HL-60 (cell line): ENCODE measurements around the gene OR6K3.

ENCODE experiments used
- DNase-seq, 2 experiments: peaks; one replicate each; pipeline ENCODE4 v3.0.0-alpha.2; 2010 to 2020; ENCODE audit warnings: low read depth in 1 of 2, low spot score in 1 of 2
- H3K27ac ChIP-seq: fragments of 250-450 bp; sonication (Bioruptor Pico); replicated peaks from 2 replicates; pipeline ENCODE4 v1.5.1; 2020; ENCODE audit warnings: mild to moderate bottlenecking, moderate library complexity
- H3K27me3 ChIP-seq: fragments of 250-450 bp; sonication (Bioruptor Pico); 2 replicates; pipeline ENCODE4 v1.5.1; 2021; ENCODE audit warnings: mild to moderate bottlenecking, moderate library complexity; ENCODE audit not compliant: insufficient read depth, poor library complexity, severe bottlenecking
- H3K4me3 ChIP-seq: replicated peaks from 2 replicates; pipeline ENCODE4 v1.5.1; 2011; ENCODE audit warnings: mild to moderate bottlenecking, control low read depth, low read length; ENCODE audit not compliant: insufficient read depth
- GABPA ChIP-seq: IDR thresholded peaks from 2 replicates; pipeline ENCODE4 v1.6.1; 2012; ENCODE audit warnings: low read depth
- POLR2AphosphoS5 ChIP-seq: IDR thresholded peaks from 2 replicates; pipeline ENCODE4 v1.6.1; 2012; ENCODE audit warnings: low read depth
- REST ChIP-seq: IDR thresholded peaks from 2 replicates; pipeline ENCODE4 v1.6.1; 2012; ENCODE audit warnings: low read depth; ENCODE audit not compliant: insufficient replicate concordance
- SPI1 ChIP-seq: IDR thresholded peaks from 2 replicates; pipeline ENCODE4 v1.6.1; 2012; ENCODE audit warnings: low read depth, mild to moderate bottlenecking, borderline replicate concordance
- TF ChIP-seq, protein P1 (sequence below): IDR thresholded peaks from one replicate; pipeline ENCODE4 v1.5.1; 2011; ENCODE audit warnings: low read length, control low read depth, inconsistent platforms; ENCODE audit not compliant: insufficient read depth

OR6K3 gene

DNA sequence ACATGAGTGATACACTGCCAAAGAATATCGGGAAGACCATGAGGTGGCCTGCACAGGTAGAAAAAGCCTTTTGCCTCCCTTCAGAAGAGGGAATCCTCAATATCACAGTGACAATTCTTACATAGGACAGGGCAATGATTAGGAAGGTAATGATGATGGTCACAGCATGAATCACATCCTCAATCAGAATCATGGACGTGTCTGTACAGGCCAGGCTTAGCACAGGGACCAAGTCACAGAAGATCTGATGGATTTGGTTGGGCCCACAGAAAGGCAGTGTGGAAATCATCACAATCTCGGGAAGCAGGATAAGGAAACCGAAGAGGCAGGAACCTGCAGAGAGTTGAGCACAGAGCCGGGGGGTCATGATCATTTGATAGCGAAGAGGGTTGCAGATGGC lies 3.2 kb downstream of the OR6K3 start:
- no peaks in the 10 kb centered on the region for H3K27me3 ChIP-seq
- no peak overlapping the region for H3K27ac ChIP-seq
- DNase-seq = no peak
- H3K4me3 ChIP-seq = no peak overlapping the region
- TF ChIP-seq POLR2AphosphoS5 = no peak
- no peak for TF ChIP-seq GABPA
- TF ChIP-seq, protein P1, sequence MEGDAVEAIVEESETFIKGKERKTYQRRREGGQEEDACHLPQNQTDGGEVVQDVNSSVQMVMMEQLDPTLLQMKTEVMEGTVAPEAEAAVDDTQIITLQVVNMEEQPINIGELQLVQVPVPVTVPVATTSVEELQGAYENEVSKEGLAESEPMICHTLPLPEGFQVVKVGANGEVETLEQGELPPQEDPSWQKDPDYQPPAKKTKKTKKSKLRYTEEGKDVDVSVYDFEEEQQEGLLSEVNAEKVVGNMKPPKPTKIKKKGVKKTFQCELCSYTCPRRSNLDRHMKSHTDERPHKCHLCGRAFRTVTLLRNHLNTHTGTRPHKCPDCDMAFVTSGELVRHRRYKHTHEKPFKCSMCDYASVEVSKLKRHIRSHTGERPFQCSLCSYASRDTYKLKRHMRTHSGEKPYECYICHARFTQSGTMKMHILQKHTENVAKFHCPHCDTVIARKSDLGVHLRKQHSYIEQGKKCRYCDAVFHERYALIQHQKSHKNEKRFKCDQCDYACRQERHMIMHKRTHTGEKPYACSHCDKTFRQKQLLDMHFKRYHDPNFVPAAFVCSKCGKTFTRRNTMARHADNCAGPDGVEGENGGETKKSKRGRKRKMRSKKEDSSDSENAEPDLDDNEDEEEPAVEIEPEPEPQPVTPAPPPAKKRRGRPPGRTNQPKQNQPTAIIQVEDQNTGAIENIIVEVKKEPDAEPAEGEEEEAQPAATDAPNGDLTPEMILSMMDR = no peak
- no peak for TF ChIP-seq SPI1
- TF ChIP-seq REST = no peak

- H3K27me3 ChIP-seq = no peaks in the 10 kb centered on the region
- no peak overlapping the region for H3K27ac ChIP-seq
- no peak overlapping the region for H3K4me3 ChIP-seq
- no peak for DNase-seq
- no peak for TF ChIP-seq POLR2AphosphoS5
- TF ChIP-seq, protein P1 = no peak
- no peak for TF ChIP-seq REST
- TF ChIP-seq SPI1 = no peak
- TF ChIP-seq GABPA = no peak
Observed at GRCh38 chr1:158716335-158716734, 4.2 kb downstream of the OR6K3 start.

DNA sequence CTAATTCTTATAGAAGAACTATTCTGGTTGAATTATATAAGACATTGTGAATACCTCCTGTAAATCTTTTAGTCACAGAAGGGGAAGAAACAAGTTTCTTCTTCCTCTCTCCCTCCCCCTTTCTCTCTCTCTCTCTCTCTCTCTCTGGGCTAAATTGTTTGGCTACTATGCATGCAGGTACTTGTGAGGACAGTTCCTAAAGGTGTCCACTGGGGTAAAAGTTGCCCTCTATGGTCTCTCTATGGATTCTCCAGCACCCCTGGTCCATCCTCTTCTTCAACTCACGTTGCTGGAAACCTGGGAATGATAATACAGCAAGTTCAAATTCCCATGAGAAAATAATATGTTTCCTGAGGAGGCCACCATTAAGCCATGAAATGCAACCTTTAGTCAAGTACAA lies 5.8 kb downstream of the OR6K3 start:
- Histone ChIP-seq H3K27ac (no peak overlapping the region), H3K4me3 (no peak overlapping the region), H3K27me3 (no peaks in the 10 kb centered on the region)
- no peak for DNase-seq
- no peak for TF ChIP-seq GABPA
- TF ChIP-seq POLR2AphosphoS5 = no peak
- TF ChIP-seq, protein P1 = no peak
- TF ChIP-seq REST = no peak
- TF ChIP-seq SPI1 = no peak
